ENCODE data around the gene CIP2A. TPM values are rescaled to one million over a fixed set of nuclear protein-coding genes. Genes with fewer than 3 reads are reported as not detected.

CIP2A gene
- total RNA-seq, 4 donors from 2014 or later: 2.7 to 5.7 (median 5.3) TPM

GRCh38 chr3:108503722-108504121, 85.5 kb downstream of the CIP2A start:
- DNase-seq (ENCODE audit: low spot score in 2 of 2): no peak
- H3K9me3 ChIP-seq: no peaks in the 10 kb centered on the region
- no peak for TF ChIP-seq EP300 (IDR thresholded peaks at IDR 0.05)
- no peak for TF ChIP-seq POLR2A (IDR thresholded peaks at IDR 0.05)
- TF ChIP-seq CTCF (IDR thresholded peaks at IDR 0.05): no peak

GRCh38 chr3:108501535-108501934, 87.7 kb downstream of the CIP2A start:
- no peaks in the 10 kb centered on the region for H3K4me1 ChIP-seq
- TF ChIP-seq POLR2A (IDR thresholded peaks at IDR 0.05): no peak
- no peak for TF ChIP-seq CTCF (IDR thresholded peaks at IDR 0.05)
- no peaks in the 10 kb centered on the region for H3K36me3 ChIP-seq
- H3K9me3 ChIP-seq: no peaks in the 10 kb centered on the region
- no peaks in the 10 kb centered on the region for H3K27me3 ChIP-seq
- H3K4me3 ChIP-seq: no peak overlapping the region
- H3K27ac ChIP-seq: no peak overlapping the region
- WGBS, 2 donors: 94 to 95% methylated on average over 5 of the region's 5 CpGs
- no peak for DNase-seq (ENCODE audit: low spot score in 2 of 2)

More at GRCh38 chr3:108503722-108504121, 85.5 kb downstream of the CIP2A start:
- no peaks in the 10 kb centered on the region for H3K36me3 ChIP-seq
- H3K27me3 ChIP-seq: no peaks in the 10 kb centered on the region
- H3K4me3 ChIP-seq: no peak overlapping the region
- H3K27ac ChIP-seq: no peak overlapping the region
- H3K4me1 ChIP-seq: no peaks in the 10 kb centered on the region

GRCh38 chr3:108500728-108501127, 88.5 kb downstream of the CIP2A start:
- DNase-seq (ENCODE audit: low spot score in 2 of 2): no peak
- Histone ChIP-seq H3K4me1 (peaks cover 0 to 4% (median 0%) of the 10 kb centered on the region in 4 donors), H3K4me3 (no peak overlapping the region), H3K27me3 (no peaks in the 10 kb centered on the region), H3K9me3 (no peaks in the 10 kb centered on the region), H3K36me3 (no peaks in the 10 kb centered on the region), H3K27ac (no peak overlapping the region)
- TF ChIP-seq POLR2A (IDR thresholded peaks at IDR 0.05): no peak
- no peak for TF ChIP-seq EP300 (IDR thresholded peaks at IDR 0.05)
- TF ChIP-seq CTCF (IDR thresholded peaks at IDR 0.05): no peak
- 87 to 92% methylated on average over 1 of the region's 1 CpG for WGBS, 2 donors

Small RNA genes lying within 50 kb of the gene (small RNA-seq; reads per million reads assigned to genes)
- not detected for gene RF00156

Other genes starting within 250 kb of the CIP2A start
- gene MYH15, start 78.8 kb downstream of the CIP2A start, total RNA-seq: under 1 TPM in 2 of 4 donors, not detected in 2; under 0.01 to 0.22 TPM
- 10 to 100 TPM in 2 of 4 donors, 1 to 10 TPM in 2; 7.5 to 12.0 (median 10.1) TPM for gene DZIP3, start 284 bp upstream of the CIP2A start, total RNA-seq
- gene RETNLB, start 168.0 kb upstream of the CIP2A start, total RNA-seq: not detected
- under 1 TPM in 3 of 4 donors, not detected in 1; 0.39 to 0.90 (median 0.42) TPM for gene TRAT1, start 233.3 kb upstream of the CIP2A start, total RNA-seq